22Rv1 (cell line): ENCODE measurements around the gene RCC1.
"Not testable (repeated sequence)": the region's sequence is repeated elsewhere in the genome, so short reads cannot be mapped to it uniquely, and the experiment has no call there.

ENCODE experiments used
- H3K27ac ChIP-seq: fragments of 450-650 bp; 2 replicates; pipeline ENCODE4 v1.5.1; 2017
- CTCF ChIP-seq: fragments of 450-650 bp; IDR thresholded peaks from 2 replicates; pipeline ENCODE4 v1.5.1; 2017; ENCODE audit warnings: mild to moderate bottlenecking
- ZFX ChIP-seq: fragments of 450-650 bp; IDR thresholded peaks from 2 replicates; pipeline ENCODE4 v1.6.1; 2017; ENCODE audit warnings: antibody characterized with exemption, borderline replicate concordance

Gene RCC1

GRCh38 chr1:28521502-28522164 lies 15.8 kb downstream of the RCC1 start:
- TF ChIP-seq CTCF (no peak), ZFX (no peak)
- H3K27ac ChIP-seq: no peak overlapping the region

DNA sequence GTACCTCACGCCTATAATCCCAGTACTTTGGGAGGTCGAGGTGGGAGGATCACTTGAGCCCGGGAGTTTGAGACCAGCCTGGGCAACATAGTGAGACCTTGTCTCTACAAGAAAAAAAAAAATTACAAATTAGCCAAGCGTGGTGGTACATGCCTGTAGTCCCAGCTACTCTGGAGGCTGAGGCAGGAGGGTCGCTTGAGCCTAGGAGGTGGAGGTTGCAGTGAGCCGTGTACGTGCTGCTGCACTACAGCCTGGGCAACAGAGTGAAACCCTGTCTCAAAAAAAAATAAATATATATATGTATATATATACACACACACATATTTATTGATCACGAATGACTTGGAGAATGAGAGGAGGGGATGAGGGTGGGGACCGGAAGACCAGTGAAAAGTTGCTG lies 16.7 kb downstream of the RCC1 start:
- not testable (repeated sequence) for H3K27ac ChIP-seq

- H3K27ac ChIP-seq: peak overlapping the region; percentile 32
These were observed 19.3 kb downstream of the RCC1 start for GRCh38 chr1:28525002-28525642.

GRCh38 chr1:28526886-28527285 lies 21.0 kb downstream of the RCC1 start:
- TF ChIP-seq ZFX (no peak), CTCF (no peak)
- H3K27ac ChIP-seq: peak overlapping the region; percentile 32; the same call in 1 of the 2 replicates

- TF ChIP-seq CTCF: no peak
- no peak for TF ChIP-seq ZFX
These were observed 24.6 kb downstream of the RCC1 start for GRCh38 chr1:28530456-28530855.

DNA sequence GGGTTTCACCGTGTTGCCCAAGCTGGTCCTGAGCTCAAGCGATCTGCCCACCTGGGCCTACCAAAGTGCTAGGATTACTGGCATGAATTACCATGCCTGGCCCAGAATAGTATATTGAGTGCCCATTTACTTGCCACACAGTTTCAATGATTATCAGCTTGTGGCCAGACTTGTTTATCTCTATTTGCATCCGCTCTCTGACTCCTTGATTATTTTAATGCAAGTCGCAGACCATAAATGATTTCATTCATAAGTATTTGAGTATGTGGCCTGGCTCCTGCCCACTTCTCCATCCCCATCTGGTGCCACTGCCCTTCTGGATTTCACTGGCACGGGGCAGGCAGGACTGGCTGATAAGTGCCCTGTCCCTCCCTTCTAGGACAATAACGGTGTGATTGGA lies 28.8 kb downstream of the RCC1 start:
- no peak overlapping the region for H3K27ac ChIP-seq
- TF ChIP-seq ZFX (no peak), CTCF (no peak)

More at GRCh38 chr1:28530456-28530855, 24.6 kb downstream of the RCC1 start:
- H3K27ac ChIP-seq: no peak overlapping the region

DNA sequence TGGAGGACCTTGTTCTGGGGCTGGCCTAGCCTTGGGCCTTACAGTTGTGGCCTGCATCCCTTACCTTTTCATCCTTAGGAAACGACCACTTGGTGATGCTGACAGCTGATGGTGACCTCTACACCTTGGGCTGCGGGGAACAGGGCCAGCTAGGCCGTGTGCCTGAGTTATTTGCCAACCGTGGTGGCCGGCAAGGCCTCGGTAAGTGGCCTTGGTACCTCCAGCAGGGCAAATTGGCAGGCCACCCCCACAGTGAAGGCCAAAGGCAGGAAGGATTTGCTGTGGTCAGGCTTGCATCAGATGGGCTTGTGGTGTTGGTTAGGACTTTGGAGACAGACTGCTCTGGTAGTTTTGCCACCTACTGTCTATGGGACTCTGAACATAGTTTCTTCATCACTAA lies 29.3 kb downstream of the RCC1 start:
- TF ChIP-seq ZFX (no peak), CTCF (no peak)
- H3K27ac ChIP-seq: no peak overlapping the region

GRCh38 chr1:28537457-28538199 lies 31.8 kb downstream of the RCC1 start:
- no peak overlapping the region; the same call in 1 of the 2 replicates for H3K27ac ChIP-seq
- TF ChIP-seq CTCF (no peak), ZFX (no peak)
